CD14-positive monocyte (primary cell): ENCODE measurements around the gene CRB2. TPM values are rescaled to one million over a fixed set of nuclear protein-coding genes. Genes with fewer than 3 reads are reported as not detected.

ENCODE experiments used
- DNase-seq, 3 donors: peaks; one replicate each; pipeline ENCODE4 v3.0.0-alpha.2; 2011 to 2022
- H2AFZ ChIP-seq: 2 replicates; pipeline ENCODE4 v1.6.0; 2012; ENCODE audit warnings: mild to moderate bottlenecking, low read depth, low read length, inconsistent platforms; ENCODE audit not compliant: insufficient read depth, poor library complexity, severe bottlenecking
- H3K27ac ChIP-seq, 2 donors: 1 replicate in 1 of 2; 2 replicates in 1 of 2; pipeline ENCODE4 v1.5.1; 2012 to 2013; ENCODE audit warnings: low read length in 2 of 2, control low read depth in 1 of 2, inconsistent platforms in 1 of 2, low read depth in 1 of 2, mild to moderate bottlenecking in 1 of 2
- H3K27me3 ChIP-seq, 2 donors: one replicate each; pipeline versions ENCODE4 v1.6.0 to v1.6.1; 2011 to 2013; ENCODE audit warnings: low read length in 2 of 2; ENCODE audit not compliant: control insufficient read depth in 2 of 2, insufficient read depth in 2 of 2
- H3K36me3 ChIP-seq, 2 donors: replicated peaks in 1 of 2; 1 replicate in 1 of 2; 2 replicates in 1 of 2; pipeline versions ENCODE4 v1.5.1 to v1.6.1; 2012 to 2013; ENCODE audit warnings: low read length in 2 of 2, control low read depth in 1 of 2, inconsistent platforms in 1 of 2, mild to moderate bottlenecking in 1 of 2; ENCODE audit not compliant: insufficient read depth in 2 of 2, control insufficient read depth in 1 of 2
- H3K4me1 ChIP-seq, 2 donors: 1 replicate in 1 of 2; 2 replicates in 1 of 2; pipeline versions ENCODE4 v1.5.1 to v1.6.1; 2012 to 2013; ENCODE audit warnings: low read length in 2 of 2, control low read depth in 1 of 2, inconsistent platforms in 1 of 2, mild to moderate bottlenecking in 1 of 2, moderate library complexity in 1 of 2; ENCODE audit not compliant: insufficient read depth in 2 of 2, control insufficient read depth in 1 of 2
- H3K4me2 ChIP-seq: replicated peaks from 2 replicates; pipeline ENCODE3; 2012; ENCODE audit warnings: low read length, moderate library complexity, mild to moderate bottlenecking; ENCODE audit not compliant: poor library complexity, severe bottlenecking; ENCODE audit errors: extremely low read depth
- H3K4me3 ChIP-seq, 3 experiments: fragments of 200-600 bp in 1 of 3; sonication (generic) in 1 of 3; replicated peaks in 1 of 3; 1 replicate in 2 of 3; 2 replicates in 1 of 3; pipeline ENCODE4 v1.5.1; 2011 to 2013; ENCODE audit warnings: low read length in 3 of 3, mild to moderate bottlenecking in 3 of 3, control low read depth in 2 of 3, low read depth in 2 of 3, inconsistent platforms in 1 of 3, moderate library complexity in 1 of 3
- H3K79me2 ChIP-seq: 2 replicates; pipeline ENCODE4 v1.6.0; 2012; ENCODE audit warnings: mild to moderate bottlenecking, control low read depth, inconsistent platforms, low read length, moderate library complexity; ENCODE audit not compliant: insufficient read depth
- H3K9ac ChIP-seq: 2 replicates; pipeline ENCODE4 v1.6.0; 2017; ENCODE audit warnings: low read length, mild to moderate bottlenecking; ENCODE audit not compliant: insufficient read depth, poor library complexity, severe bottlenecking
- H3K9me3 ChIP-seq, 2 donors: replicated peaks in 1 of 2; 1 replicate in 1 of 2; 2 replicates in 1 of 2; pipeline versions ENCODE4 v1.5.1 to v1.6.1; 2012 to 2013; ENCODE audit warnings: low read length in 2 of 2, control low read depth in 1 of 2; ENCODE audit not compliant: control insufficient read depth in 1 of 2, insufficient read depth in 1 of 2
- H4K20me1 ChIP-seq: 2 replicates; pipeline ENCODE4 v1.6.0; 2012; ENCODE audit warnings: mild to moderate bottlenecking, low read length, control low read depth, moderate library complexity; ENCODE audit not compliant: insufficient read depth
- H3K27ac Mint-ChIP-seq, 7 donors: one replicate each; pipeline ENCODE4 v1.8.0; 2020; ENCODE audit warnings: mild to moderate bottlenecking in 7 of 7, mixed read lengths in 7 of 7, moderate library complexity in 6 of 7, inconsistent platforms in 2 of 7
- H3K27me3 Mint-ChIP-seq, 3 donors: one replicate each; pipeline ENCODE4 v1.8.0; 2021 to 2022; ENCODE audit warnings: low read depth in 3 of 3, mild to moderate bottlenecking in 3 of 3, mixed read lengths in 3 of 3, moderate library complexity in 3 of 3, inconsistent platforms in 1 of 3
- H3K36me3 Mint-ChIP-seq, 2 donors: one replicate each; pipeline ENCODE4 v1.8.0; 2020; ENCODE audit warnings: mixed read lengths in 2 of 2, inconsistent platforms in 1 of 2, mild to moderate bottlenecking in 1 of 2
- H3K4me1 Mint-ChIP-seq: one replicate; pipeline ENCODE4 v1.8.0; 2020; ENCODE audit warnings: mild to moderate bottlenecking, mixed read lengths
- H3K4me3 Mint-ChIP-seq, 2 donors: one replicate each; pipeline ENCODE4 v1.8.0; 2020; ENCODE audit warnings: mild to moderate bottlenecking in 2 of 2, mixed read lengths in 2 of 2, moderate library complexity in 1 of 2
- H3K9me3 Mint-ChIP-seq, 7 donors: one replicate each; pipeline ENCODE4 v1.8.0; 2020 to 2022; ENCODE audit warnings: mixed read lengths in 7 of 7, mild to moderate bottlenecking in 6 of 7, moderate library complexity in 6 of 7, inconsistent platforms in 2 of 7
- WGBS: methylation state at CpG from one replicate; pipeline ENCODE4 v1.1.5; 2013; ENCODE audit warnings: missing lambda C conversion rate; ENCODE audit not compliant: insufficient coverage; 5-methylcytosine and 5-hydroxymethylcytosine counted together
- intact Hi-C, 2 donors: fragments of 100-400 bp; cut with micrococcal nuclease; formaldehyde crosslinking; loops; one replicate each; pipeline versions ENCODE4 v1.15.0 to v1.15.1; 2023
- polyA plus RNA-seq, 3 donors: library from polyadenylated mRNA; depleted of rRNA in 1 of 3; unstranded in 2 of 3; stranded (reverse) in 1 of 3; fragments of 300-500 nt in 2 of 3; fragments of >200 nt in 1 of 3; fragmentation: Illumina TruSeq in 2 of 3; gene quantifications; 1 replicate in 2 of 3; 2 replicates in 1 of 3; pipeline ENCODE4 v1.2.3, GENCODE V29; 2012 to 2021
- TF ChIP-seq, protein P1 (sequence below): fragments of 200-600 bp; IDR thresholded peaks from one replicate; pipeline ENCODE4 v1.8.0; 2022; ENCODE audit warnings: antibody characterized with exemption, mild to moderate bottlenecking

The CRB2 gene
- polyA plus RNA-seq, 3 donors, result not detected

DNA sequence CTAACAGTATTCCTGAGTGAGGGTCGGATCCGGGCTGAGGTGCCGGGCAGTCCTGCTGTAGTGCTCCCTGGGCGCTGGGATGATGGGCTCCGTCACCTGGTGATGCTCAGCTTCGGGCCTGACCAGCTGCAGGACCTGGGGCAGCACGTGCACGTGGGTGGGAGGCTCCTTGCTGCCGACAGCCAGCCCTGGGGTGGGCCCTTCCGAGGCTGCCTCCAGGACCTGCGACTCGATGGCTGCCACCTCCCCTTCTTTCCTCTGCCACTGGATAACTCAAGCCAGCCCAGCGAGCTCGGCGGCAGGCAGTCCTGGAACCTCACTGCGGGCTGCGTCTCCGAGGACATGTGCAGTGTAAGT, 15.2 kb downstream of the CRB2 start:
- Histone ChIP-seq H3K9ac (no peak overlapping the region), H3K9me3 (no peaks in the 10 kb centered on the region), H3K4me1 (peaks cover 0 to 7% of the 10 kb centered on the region in 2 donors), H3K4me3 (no peak overlapping the region), H2AFZ (no peak overlapping the region), H3K27ac (no peak overlapping the region), H3K79me2 (no peaks in the 10 kb centered on the region), H3K4me2 (no peak overlapping the region), H3K36me3 (no peaks in the 10 kb centered on the region), H4K20me1 (peaks cover 16% of the 10 kb centered on the region), H3K27me3 (peaks cover 9 to 43% of the 10 kb centered on the region in 2 donors)
- Mint-ChIP-seq H3K4me3 (no peak overlapping the region), H3K27ac (no peak overlapping the region), H3K36me3 (peaks cover 0 to 2% of the 10 kb centered on the region in 2 donors), H3K9me3 (peaks cover 0 to 5% (median 0%) of the 10 kb centered on the region in 7 donors), H3K27me3 (peaks cover 41 to 59% (median 55%) of the 10 kb centered on the region in 3 donors), H3K4me1 (peaks cover 12% of the 10 kb centered on the region)
- 91% methylated on average over 11 of the region's 18 CpGs for WGBS
- TF ChIP-seq, protein P1, sequence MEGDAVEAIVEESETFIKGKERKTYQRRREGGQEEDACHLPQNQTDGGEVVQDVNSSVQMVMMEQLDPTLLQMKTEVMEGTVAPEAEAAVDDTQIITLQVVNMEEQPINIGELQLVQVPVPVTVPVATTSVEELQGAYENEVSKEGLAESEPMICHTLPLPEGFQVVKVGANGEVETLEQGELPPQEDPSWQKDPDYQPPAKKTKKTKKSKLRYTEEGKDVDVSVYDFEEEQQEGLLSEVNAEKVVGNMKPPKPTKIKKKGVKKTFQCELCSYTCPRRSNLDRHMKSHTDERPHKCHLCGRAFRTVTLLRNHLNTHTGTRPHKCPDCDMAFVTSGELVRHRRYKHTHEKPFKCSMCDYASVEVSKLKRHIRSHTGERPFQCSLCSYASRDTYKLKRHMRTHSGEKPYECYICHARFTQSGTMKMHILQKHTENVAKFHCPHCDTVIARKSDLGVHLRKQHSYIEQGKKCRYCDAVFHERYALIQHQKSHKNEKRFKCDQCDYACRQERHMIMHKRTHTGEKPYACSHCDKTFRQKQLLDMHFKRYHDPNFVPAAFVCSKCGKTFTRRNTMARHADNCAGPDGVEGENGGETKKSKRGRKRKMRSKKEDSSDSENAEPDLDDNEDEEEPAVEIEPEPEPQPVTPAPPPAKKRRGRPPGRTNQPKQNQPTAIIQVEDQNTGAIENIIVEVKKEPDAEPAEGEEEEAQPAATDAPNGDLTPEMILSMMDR, result no peak
- intact Hi-C loops, result no loop called here
- no peak for DNase-seq

DNA sequence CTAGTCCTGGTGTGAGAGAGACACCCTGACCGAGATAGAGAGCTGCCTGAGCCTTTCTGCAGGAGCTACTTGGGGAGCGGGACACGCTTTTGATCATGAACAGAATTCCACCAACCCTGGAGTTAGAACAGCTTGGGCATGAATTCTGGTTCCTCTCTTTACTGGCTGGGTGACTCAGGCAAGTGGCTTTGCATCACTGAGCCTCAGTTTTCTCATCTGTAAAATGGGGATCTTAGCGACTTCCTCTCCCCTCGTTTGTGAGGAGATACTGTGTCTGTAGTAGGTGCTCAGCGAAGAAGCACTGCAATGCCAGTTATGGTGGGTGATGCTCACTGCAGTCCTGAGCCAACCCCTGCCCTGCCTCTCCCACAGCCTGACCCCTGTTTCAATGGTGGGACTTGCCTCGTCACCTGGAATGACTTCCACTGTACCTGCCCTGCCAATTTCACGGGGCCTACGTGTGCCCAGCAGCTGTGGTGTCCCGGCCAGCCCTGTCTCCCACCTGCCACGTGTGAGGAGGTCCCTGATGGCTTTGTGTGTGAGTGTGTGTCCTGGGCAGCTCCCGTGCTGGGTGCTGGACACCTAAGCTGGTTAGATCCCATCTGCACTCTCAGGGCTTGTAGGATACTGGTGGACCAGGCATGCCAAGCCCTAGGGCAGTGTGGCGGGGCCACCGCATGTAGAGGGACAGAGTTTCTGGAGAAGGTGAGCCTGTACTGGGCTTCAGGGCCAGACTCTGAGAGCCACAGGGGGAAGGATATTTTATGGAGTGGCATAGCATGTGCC, 16.0 kb downstream of the CRB2 start:
- H3K9me3 ChIP-seq, result no peaks in the 10 kb centered on the region
- H3K36me3 ChIP-seq, result no peaks in the 10 kb centered on the region
- no peak overlapping the region for H3K4me3 ChIP-seq
- Mint-ChIP-seq H3K27ac (peak overlapping the region in 1 of 7 donors; percentile 27), H3K9me3 (peaks cover 0 to 5% (median 0%) of the 10 kb centered on the region in 7 donors), H3K4me1 (peaks cover 17% of the 10 kb centered on the region), H3K36me3 (peaks cover 0 to 2% of the 10 kb centered on the region in 2 donors), H3K4me3 (peak overlapping the region in 1 of 2 donors; percentile 86), H3K27me3 (peaks cover 44 to 61% (median 58%) of the 10 kb centered on the region in 3 donors)
- H3K4me2 ChIP-seq, result no peak overlapping the region
- 90% methylated on average over 12 of the region's 14 CpGs for WGBS
- intact Hi-C loops, result no loop called here
- H3K79me2 ChIP-seq, result no peaks in the 10 kb centered on the region
- H4K20me1 ChIP-seq, result peaks cover 24% of the 10 kb centered on the region
- H3K9ac ChIP-seq, result no peak overlapping the region
- TF ChIP-seq, protein P1, result no peak
- peaks cover 9 to 43% of the 10 kb centered on the region in 2 donors for H3K27me3 ChIP-seq
- peaks cover 0 to 9% of the 10 kb centered on the region in 2 donors for H3K4me1 ChIP-seq
- no peak for DNase-seq
- H3K27ac ChIP-seq, result no peak overlapping the region
- no peak overlapping the region for H2AFZ ChIP-seq
